IMR-90 (cell line): ENCODE data around the gene SOS1. TPM values are rescaled to one million over a fixed set of nuclear protein-coding genes. Genes with fewer than 3 reads are reported as not detected.

ENCODE experiments used
- ATAC-seq: fragments of 200-7000 bp; cut with Tn5 transposase; 2 replicates; pipeline ENCODE4 v1.9.1; 2020; ENCODE audit warnings: low read depth, mild to moderate bottlenecking, moderate library complexity
- BruUV-seq: library from RNA; stranded (reverse); fragments of 400-500 nt; replicated peaks from 2 replicates; lab custom pipeline; 2021; lab: Mats Ljungman, UMichigan
- CTCF ChIA-PET: fragments of 300-600 bp; formaldehyde crosslinking; extraction: SDS; loops from one replicate; lab custom pipeline; 2021; ENCODE audit warnings: antibody characterized with exemption; lab: Yijun Ruan, JAX
- POLR2A ChIA-PET: fragments of 300-600 bp; sonication (Branson Sonifier 250); formaldehyde crosslinking; loops from one replicate; lab custom pipeline; 2022; ENCODE audit warnings: antibody characterized with exemption; ENCODE audit not compliant: unreplicated experiment; lab: Charles Lee
- DNase-seq: peaks from one replicate; pipeline ENCODE4 v3.0.0; 2013
- H2AFZ ChIP-seq: replicated peaks from 2 replicates; pipeline ENCODE3; 2013; ENCODE audit warnings: low read length, mild to moderate bottlenecking; ENCODE audit not compliant: poor library complexity
- H2AK5ac ChIP-seq: 2 replicates; pipeline ENCODE4 v1.6.1; 2013; ENCODE audit warnings: low read depth, low read length, inconsistent platforms
- H2AK9ac ChIP-seq: replicated peaks from 2 replicates; pipeline ENCODE3; 2013; ENCODE audit warnings: mild to moderate bottlenecking, low read depth, low read length, moderate library complexity; ENCODE audit not compliant: poor library complexity
- H2BK120ac ChIP-seq: 2 replicates; pipeline ENCODE4 v1.6.1; 2013; ENCODE audit warnings: low read depth, low read length, inconsistent platforms
- H2BK15ac ChIP-seq: 3 replicates; pipeline ENCODE4 v1.6.1; 2013; ENCODE audit warnings: low read depth, low read length, inconsistent platforms
- H2BK20ac ChIP-seq: 2 replicates; pipeline ENCODE4 v1.6.1; 2013; ENCODE audit warnings: low read depth, mild to moderate bottlenecking, inconsistent platforms, low read length, moderate library complexity
- H2BK5ac ChIP-seq: 2 replicates; pipeline ENCODE4 v1.6.1; 2013; ENCODE audit warnings: mild to moderate bottlenecking, low read depth, low read length, inconsistent platforms; ENCODE audit not compliant: poor library complexity, severe bottlenecking
- H3K14ac ChIP-seq: replicated peaks from 2 replicates; pipeline ENCODE4 v1.6.1; 2013; ENCODE audit warnings: low read depth, low read length, inconsistent platforms
- H3K18ac ChIP-seq: 2 replicates; pipeline ENCODE4 v1.6.1; 2013; ENCODE audit warnings: low read depth, low read length, control low read depth
- H3K23ac ChIP-seq: 2 replicates; pipeline ENCODE4 v1.6.1; 2013; ENCODE audit warnings: low read depth, low read length, inconsistent platforms
- H3K27ac ChIP-seq: 2 replicates; pipeline ENCODE4 v1.5.1; 2013; ENCODE audit warnings: mild to moderate bottlenecking, control low read depth, low read length; ENCODE audit not compliant: insufficient read depth
- H3K27me3 ChIP-seq: 2 replicates; pipeline ENCODE4 v1.6.1; 2013; ENCODE audit warnings: low read length; ENCODE audit not compliant: control insufficient read depth, insufficient read depth
- H3K36me3 ChIP-seq: 2 replicates; pipeline ENCODE4 v1.6.1; 2013; ENCODE audit warnings: low read length, mixed read lengths; ENCODE audit not compliant: control insufficient read depth, insufficient read depth
- H3K4ac ChIP-seq: 2 replicates; pipeline ENCODE4 v1.6.1; 2013; ENCODE audit warnings: low read depth, low read length, inconsistent platforms
- H3K4me1 ChIP-seq: 2 replicates; pipeline ENCODE4 v1.6.1; 2013; ENCODE audit warnings: low read length, mixed read lengths; ENCODE audit not compliant: control insufficient read depth, insufficient read depth
- H3K4me2 ChIP-seq: 2 replicates; pipeline ENCODE4 v1.6.1; 2013; ENCODE audit warnings: low read depth, mild to moderate bottlenecking, control low read depth, low read length, moderate library complexity
- H3K4me3 ChIP-seq: 2 replicates; pipeline ENCODE4 v1.5.1; 2013; ENCODE audit warnings: low read depth, mild to moderate bottlenecking, control low read depth, low read length, moderate library complexity; ENCODE audit not compliant: insufficient read depth
- H3K56ac ChIP-seq: 2 replicates; pipeline ENCODE4 v1.6.1; 2013; ENCODE audit warnings: low read length, inconsistent platforms; ENCODE audit not compliant: insufficient read depth; ENCODE audit errors: extremely low read depth
- H3K79me1 ChIP-seq, 2 experiments: 2 replicates each; pipeline ENCODE4 v1.6.1; 2013; ENCODE audit warnings: low read length in 2 of 2, inconsistent platforms in 1 of 2, low read depth in 1 of 2
- H3K9ac ChIP-seq: 2 replicates; pipeline ENCODE4 v1.6.1; 2013; ENCODE audit warnings: low read depth, low read length, control low read depth
- H3K9me1 ChIP-seq: 2 replicates; pipeline ENCODE4 v1.6.1; 2013; ENCODE audit warnings: low read length, inconsistent platforms; ENCODE audit not compliant: insufficient read depth
- H3K9me3 ChIP-seq: 2 replicates; pipeline ENCODE4 v1.6.1; 2013; ENCODE audit warnings: low read length; ENCODE audit not compliant: control insufficient read depth, insufficient read depth
- H4K20me1 ChIP-seq: 2 replicates; pipeline ENCODE4 v1.6.1; 2013; ENCODE audit warnings: low read length, inconsistent platforms; ENCODE audit not compliant: insufficient read depth
- H4K5ac ChIP-seq: 2 replicates; pipeline ENCODE4 v1.6.1; 2013; ENCODE audit warnings: mild to moderate bottlenecking, low read depth, low read length, control low read depth
- H4K8ac ChIP-seq, 2 experiments: 2 replicates each; pipeline ENCODE4 v1.6.1; 2013; ENCODE audit warnings: low read depth in 2 of 2, low read length in 2 of 2, control low read depth in 1 of 2, inconsistent platforms in 1 of 2
- H4K91ac ChIP-seq: 2 replicates; pipeline ENCODE4 v1.6.1; 2013; ENCODE audit warnings: low read depth, low read length, inconsistent platforms; ENCODE audit not compliant: insufficient read depth
- BHLHE40 ChIP-seq: fragments of 150-350 bp; IDR thresholded peaks from 2 replicates; pipeline ENCODE4 v1.6.1; 2016; ENCODE audit warnings: mild to moderate bottlenecking, low read depth, low read length
- CEBPB ChIP-seq: IDR thresholded peaks from 2 replicates; pipeline ENCODE4 v1.6.1; 2012; ENCODE audit warnings: low read depth, low read length, improper control_type of control experiment
- CHD1 ChIP-seq: IDR thresholded peaks from 2 replicates; pipeline ENCODE4 v1.6.1; 2012; ENCODE audit warnings: low read depth, low read length, improper control_type of control experiment
- FOS ChIP-seq: fragments of 150-350 bp; IDR thresholded peaks from 2 replicates; pipeline ENCODE4 v1.6.1; 2016; ENCODE audit warnings: low read depth, low read length
- MAFK ChIP-seq: IDR thresholded peaks from 2 replicates; pipeline ENCODE4 v1.6.1; 2012; ENCODE audit warnings: low read depth, low read length, improper control_type of control experiment
- MAZ ChIP-seq: IDR thresholded peaks from 2 replicates; pipeline ENCODE4 v1.6.1; 2012; ENCODE audit warnings: low read depth, mild to moderate bottlenecking, low read length, improper control_type of control experiment, moderate library complexity, borderline replicate concordance
- MXI1 ChIP-seq: IDR thresholded peaks from 2 replicates; pipeline ENCODE4 v1.6.1; 2012; ENCODE audit warnings: low read depth, mild to moderate bottlenecking, low read length, moderate library complexity, borderline replicate concordance
- NFE2L2 ChIP-seq: fragments of 150-350 bp; IDR thresholded peaks from 2 replicates; pipeline ENCODE4 v1.6.1; 2016; ENCODE audit warnings: low read depth, mild to moderate bottlenecking, low read length
- POLR2A ChIP-seq: IDR thresholded peaks from 2 replicates; pipeline ENCODE4 v1.6.1; 2012; ENCODE audit warnings: mild to moderate bottlenecking, low read depth, low read length
- RAD21 ChIP-seq: IDR thresholded peaks from 2 replicates; pipeline ENCODE4 v1.6.1; 2012; ENCODE audit warnings: low read length, improper control_type of control experiment
- RCOR1 ChIP-seq: IDR thresholded peaks from 2 replicates; pipeline ENCODE4 v1.6.1; 2012; ENCODE audit warnings: mild to moderate bottlenecking, low read length, improper control_type of control experiment; ENCODE audit not compliant: insufficient replicate concordance
- RFX5 ChIP-seq: IDR thresholded peaks from 2 replicates; pipeline ENCODE4 v1.8.0; 2012; ENCODE audit warnings: low read depth, mild to moderate bottlenecking, low read length, moderate library complexity
- SMC3 ChIP-seq: fragments of 150-350 bp; IDR thresholded peaks from 2 replicates; pipeline ENCODE4 v1.6.1; 2016; ENCODE audit warnings: low read depth, mild to moderate bottlenecking, antibody characterized with exemption, low read length, moderate library complexity
- WGBS, 2 experiments: methylation state at CpG; one replicate each; pipeline versions ENCODE4 v1.1.5 to v1.1.7; 2013; ENCODE audit warnings: missing lambda C conversion rate in 2 of 2; ENCODE audit not compliant: insufficient read length in 1 of 2; ENCODE audit errors: extremely low coverage in 2 of 2; 5-methylcytosine and 5-hydroxymethylcytosine counted together
- dilution Hi-C: fragments of 300-500 bp; cut with HindIII; formaldehyde crosslinking; loops from one replicate; pipeline ENCODE4 v1.14.3; 2018; ENCODE audit warnings: low sequenced_read_pairs; ENCODE audit not compliant: unreplicated experiment
- in situ Hi-C: fragments of 300-500 bp; cut with MboI; formaldehyde crosslinking; loops from 3 replicates; pipeline ENCODE4 v1.14.3; 2019; ENCODE audit warnings: low sequenced_read_pairs, inconsistent platforms, mixed read lengths
- intact Hi-C: fragments of 100-400 bp; cut with micrococcal nuclease; formaldehyde crosslinking; loops from 2 replicates; pipeline ENCODE4 v1.10.0; 2022
- polyA plus RNA-seq, 3 experiments: library from polyadenylated mRNA; depleted of rRNA; stranded (reverse); fragments of >200 nt; gene quantifications; 2 replicates each; pipeline ENCODE4 v1.2.3, GENCODE V29; 2012; ENCODE audit warnings: low replicate concordance in 1 of 3
- total RNA-seq: library from RNA; depleted of rRNA; stranded (reverse); fragments of >200 nt; gene quantifications from 2 replicates; pipeline ENCODE4 v1.2.3, GENCODE V29; 2012
- TF ChIP-seq, protein P1 (sequence below): conservative IDR thresholded peaks from 2 replicates; pipeline ENCODE4 v1.5.1; 2012; ENCODE audit warnings: mild to moderate bottlenecking, low read depth, low read length, improper control_type of control experiment
- TF ChIP-seq, protein P2 (sequence below): fragments of 150-350 bp; IDR thresholded peaks from 2 replicates; pipeline ENCODE4 v1.6.1; 2017; ENCODE audit warnings: mild to moderate bottlenecking, antibody characterized with exemption, low read length, low read depth
- TF ChIP-seq, protein P3 (sequence below): fragments of 150-350 bp; IDR thresholded peaks from 2 replicates; pipeline ENCODE4 v1.6.1; 2016; ENCODE audit warnings: low read depth, mild to moderate bottlenecking, low read length, moderate library complexity, borderline replicate concordance

The SOS1 gene
- total and polyA plus RNA-seq, 2 of the 4 experiments (the other 2 are of a cell fraction), result 8.2 to 11.2 TPM

DNA sequence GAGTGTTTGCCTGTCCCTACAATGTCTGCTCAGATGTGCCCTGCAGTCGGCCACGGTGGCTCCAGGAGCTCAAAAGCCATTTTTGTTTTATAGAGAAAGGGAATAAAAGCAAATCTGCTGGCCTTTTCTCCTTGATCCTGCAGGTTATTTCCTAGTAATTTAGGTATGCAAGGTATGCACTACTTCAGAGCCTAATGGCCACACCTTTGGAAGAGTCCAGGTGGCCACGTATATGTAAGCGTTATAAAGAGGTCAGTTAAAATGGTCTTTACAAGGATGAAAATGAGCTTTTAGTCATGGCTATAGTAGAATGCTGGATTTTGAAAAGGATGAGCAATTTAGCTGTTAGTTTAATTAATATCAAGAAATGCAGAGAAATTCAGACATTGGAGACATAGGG, 149.5 kb downstream of the SOS1 start:
- Histone ChIP-seq H2BK120ac (no peak overlapping the region), H2BK20ac (no peak overlapping the region), H3K4ac (no peak overlapping the region), H3K36me3 (no peaks in the 10 kb centered on the region), H4K5ac (no peak overlapping the region), H3K9me3 (no peaks in the 10 kb centered on the region), H2AK5ac (no peak overlapping the region), H2AK9ac (no peak overlapping the region), H3K18ac (no peak overlapping the region), H3K4me1 (peaks cover 2% of the 10 kb centered on the region; the same call in 1 of the 2 replicates), H3K14ac (no peak overlapping the region), H4K8ac (no peak overlapping the region), H3K27ac (no peak overlapping the region), H3K9me1 (no peaks in the 10 kb centered on the region), H3K23ac (no peak overlapping the region), H3K56ac (no peak overlapping the region), H3K9ac (no peak overlapping the region), H3K4me2 (no peak overlapping the region), H4K91ac (no peak overlapping the region), H2AFZ (no peak overlapping the region), H2BK5ac (no peak overlapping the region), H3K27me3 (no peaks in the 10 kb centered on the region), H3K79me1 (no peaks in the 10 kb centered on the region), H3K4me3 (no peak overlapping the region), H2BK15ac (no peak overlapping the region), H4K20me1 (no peaks in the 10 kb centered on the region)
- BruUV-seq, result no TSS peak
- TF ChIP-seq RAD21 (no peak), BHLHE40 (no peak), RCOR1 (no peak), FOS (no peak), RFX5 (no peak), CHD1 (no peak), MAFK (no peak), NFE2L2 (no peak), SMC3 (no peak), CEBPB (no peak), POLR2A (no peak), MXI1 (no peak), MAZ (no peak)
- TF ChIP-seq, protein P1, sequence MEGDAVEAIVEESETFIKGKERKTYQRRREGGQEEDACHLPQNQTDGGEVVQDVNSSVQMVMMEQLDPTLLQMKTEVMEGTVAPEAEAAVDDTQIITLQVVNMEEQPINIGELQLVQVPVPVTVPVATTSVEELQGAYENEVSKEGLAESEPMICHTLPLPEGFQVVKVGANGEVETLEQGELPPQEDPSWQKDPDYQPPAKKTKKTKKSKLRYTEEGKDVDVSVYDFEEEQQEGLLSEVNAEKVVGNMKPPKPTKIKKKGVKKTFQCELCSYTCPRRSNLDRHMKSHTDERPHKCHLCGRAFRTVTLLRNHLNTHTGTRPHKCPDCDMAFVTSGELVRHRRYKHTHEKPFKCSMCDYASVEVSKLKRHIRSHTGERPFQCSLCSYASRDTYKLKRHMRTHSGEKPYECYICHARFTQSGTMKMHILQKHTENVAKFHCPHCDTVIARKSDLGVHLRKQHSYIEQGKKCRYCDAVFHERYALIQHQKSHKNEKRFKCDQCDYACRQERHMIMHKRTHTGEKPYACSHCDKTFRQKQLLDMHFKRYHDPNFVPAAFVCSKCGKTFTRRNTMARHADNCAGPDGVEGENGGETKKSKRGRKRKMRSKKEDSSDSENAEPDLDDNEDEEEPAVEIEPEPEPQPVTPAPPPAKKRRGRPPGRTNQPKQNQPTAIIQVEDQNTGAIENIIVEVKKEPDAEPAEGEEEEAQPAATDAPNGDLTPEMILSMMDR, result no peak
- TF ChIP-seq, protein P2, sequence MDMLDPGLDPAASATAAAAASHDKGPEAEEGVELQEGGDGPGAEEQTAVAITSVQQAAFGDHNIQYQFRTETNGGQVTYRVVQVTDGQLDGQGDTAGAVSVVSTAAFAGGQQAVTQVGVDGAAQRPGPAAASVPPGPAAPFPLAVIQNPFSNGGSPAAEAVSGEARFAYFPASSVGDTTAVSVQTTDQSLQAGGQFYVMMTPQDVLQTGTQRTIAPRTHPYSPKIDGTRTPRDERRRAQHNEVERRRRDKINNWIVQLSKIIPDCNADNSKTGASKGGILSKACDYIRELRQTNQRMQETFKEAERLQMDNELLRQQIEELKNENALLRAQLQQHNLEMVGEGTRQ, result no peak
- TF ChIP-seq, protein P3, sequence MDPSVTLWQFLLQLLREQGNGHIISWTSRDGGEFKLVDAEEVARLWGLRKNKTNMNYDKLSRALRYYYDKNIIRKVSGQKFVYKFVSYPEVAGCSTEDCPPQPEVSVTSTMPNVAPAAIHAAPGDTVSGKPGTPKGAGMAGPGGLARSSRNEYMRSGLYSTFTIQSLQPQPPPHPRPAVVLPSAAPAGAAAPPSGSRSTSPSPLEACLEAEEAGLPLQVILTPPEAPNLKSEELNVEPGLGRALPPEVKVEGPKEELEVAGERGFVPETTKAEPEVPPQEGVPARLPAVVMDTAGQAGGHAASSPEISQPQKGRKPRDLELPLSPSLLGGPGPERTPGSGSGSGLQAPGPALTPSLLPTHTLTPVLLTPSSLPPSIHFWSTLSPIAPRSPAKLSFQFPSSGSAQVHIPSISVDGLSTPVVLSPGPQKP, result no peak
- DNase-seq, result no peak
- intact Hi-C loops (no loop called here), in situ Hi-C loops (no loop called here), dilution Hi-C loops (no loop called here)
- ChIA-PET POLR2A (no interaction called here), CTCF (no interaction called here)
- WGBS, 2 experiments, result 80% methylated on average over 1 of the region's 4 CpGs; no CpG with 5 or more reads in 1 of the 2 experiments
- ATAC-seq, result no peak
